Heart right ventricle (tissue), 16 donors: Measurements from ENCODE around the gene NUP54. TPM values are rescaled to one million over a fixed set of nuclear protein-coding genes. Genes with fewer than 3 reads are reported as not detected.

ENCODE experiments used
- ATAC-seq, 8 donors: fragments of 200-7000 bp; cut with Tn5 transposase; one replicate each; pipeline ENCODE4 v1.9.1; 2020; ENCODE audit warnings: mild to moderate bottlenecking in 8 of 8, moderate library complexity in 8 of 8, moderate number of reproducible peaks in 1 of 8
- DNase-seq, 2 donors: peaks; one replicate each; pipeline ENCODE4 v3.0.0-alpha.2; 2020
- H3K27ac ChIP-seq, 10 donors: fragments of 200-600 bp; sonication (generic) in 2 of 10; one replicate each; pipeline versions ENCODE4 v1.5.0 to v1.8.0; 2020 to 2022; ENCODE audit warnings: mild to moderate bottlenecking in 3 of 10
- H3K27me3 ChIP-seq, 7 donors: fragments of 200-600 bp; one replicate each; pipeline ENCODE4 v1.8.0; 2021 to 2022; ENCODE audit warnings: mild to moderate bottlenecking in 2 of 7
- H3K36me3 ChIP-seq, 9 donors: fragments of 200-600 bp; sonication (generic) in 1 of 9; one replicate each; pipeline versions ENCODE4 v1.5.0 to v1.8.0; 2020 to 2022; ENCODE audit warnings: mild to moderate bottlenecking in 2 of 9
- H3K4me1 ChIP-seq, 9 donors: fragments of 200-600 bp; sonication (generic) in 1 of 9; one replicate each; pipeline versions ENCODE4 v1.5.0 to v1.8.0; 2020 to 2022; ENCODE audit warnings: mild to moderate bottlenecking in 4 of 9
- H3K4me3 ChIP-seq, 10 donors: fragments of 200-600 bp; sonication (generic) in 2 of 10; one replicate each; pipeline versions ENCODE4 v1.5.0 to v1.8.0; 2020 to 2022; ENCODE audit warnings: mild to moderate bottlenecking in 7 of 10, moderate library complexity in 2 of 10
- H3K9me3 ChIP-seq, 11 donors: fragments of 200-600 bp in 10 of 11; sonication (generic) in 2 of 11; one replicate each; pipeline versions ENCODE4 v1.5.0 to v1.8.0; 2013 to 2022; ENCODE audit warnings: mild to moderate bottlenecking in 2 of 11, control low read depth in 1 of 11, moderate library complexity in 1 of 11
- CTCF ChIP-seq, 9 donors: fragments of 200-600 bp; sonication (generic) in 2 of 9; IDR thresholded peaks; one replicate each; pipeline versions ENCODE4 v1.5.0 to v1.8.0; 2021 to 2022; ENCODE audit warnings: antibody characterized with exemption in 9 of 9, mild to moderate bottlenecking in 5 of 9, moderate library complexity in 1 of 9
- WGBS, 2 donors: extraction: QIAGEN DNeasy Blood & Tissue Kit; methylation state at CpG; one replicate each; pipeline ENCODE4 v1.1.7; 2013; ENCODE audit warnings: inconsistent platforms in 1 of 2; 5-methylcytosine and 5-hydroxymethylcytosine counted together
- intact Hi-C, 10 donors: fragments of 100-400 bp; cut with DNase I; formaldehyde crosslinking; loops; one replicate each; pipeline versions ENCODE4 v1.11.1 to v1.14.2; 2022
- polyA plus RNA-seq, 2 donors: library from polyadenylated mRNA; stranded (reverse); fragments of 200-250 nt; gene quantifications; one replicate each; pipeline ENCODE4 v1.2.3, GENCODE V29; 2013
- total RNA-seq, 10 donors: library from RNA; stranded (reverse); fragmentation: NEBNext Ultra II Directional in 3 of 10; extraction: Animal tissue kit (Norgen Biotek cat#: 25700) in 3 of 10; gene quantifications; one replicate each; pipeline versions ENCODE4 v1.2.1 to v1.2.4, GENCODE V29; 2021 to 2023
- donor health status: Arrhythmogenic right ventricular cardiomyopathy.
- donor health status: ischemic (EF 13 %, LVEDD 7.1; RV severe dilation, severe dysfunction).
- donor health status: healthy with polysubstance abuse.
- donor health status: DM: no; HTN: yes; CAD: no.
- donor health status: DM: no; HTN: no; CAD: no.
- donor health status: ischemic (EF 25% LVEDD 6.9; RV normal size, moderate dysfunction).
- donor health status: ischemic (EF 25% LVEDD 5.7; RV mildly dilated, moderate dysfunction).
- donor health status: healthy.
- donor health status: DM: yes; HTN: yes; CAD: no.
- donor health status: Ischemic cardiomyopathy.
- donor health status: ischemic (EF 35%, LVEDD 5.7; RV mildly dilated, moderate dysfunction).
- donor health status: nonischemic (EF 11% LVEDD 7.7; RV severe dilation, severe dysfunction).
- donor health status: DM: yes; HTN: yes; CAD: no.
- donor health status: PGD.
- donor health status: ischemic (EF 29% LVEDD 5.4; RV normal size, mild dysfunction).
- donor health status: nonischemic (EF 23%, LVEDD 6.1; RV moderate dilation, normal function).

Gene NUP54
- total and polyA plus RNA-seq, 12 donors: 9.6 to 25.8 (median 18.9) TPM

GRCh38 chr4:76155979-76156378 is 7.8 kb upstream of the NUP54 start:
- no peak for ATAC-seq
- H3K27me3 ChIP-seq: no peaks in the 10 kb centered on the region
- DNase-seq: no peak
- H3K4me1 ChIP-seq: peaks cover 0 to 7% (median 0%) of the 10 kb centered on the region in 9 donors
- H3K27ac ChIP-seq: no peak overlapping the region
- intact Hi-C loops: no loop called here
- H3K9me3 ChIP-seq: no peaks in the 10 kb centered on the region
- 83 to 96% methylated on average over 3 of the region's 3 CpGs for WGBS, 2 donors
- peaks cover 0 to 33% (median 6%) of the 10 kb centered on the region in 9 donors for H3K36me3 ChIP-seq
- no peak for TF ChIP-seq CTCF (IDR thresholded peaks at IDR 0.05)
- H3K4me3 ChIP-seq: no peak overlapping the region

- intact Hi-C loops: no loop called here
Observed at GRCh38 chr4:76153356-76153755, 5.2 kb upstream of the NUP54 start.

GRCh38 chr4:76147454-76148141 is 599 bp downstream of the NUP54 start:
- Histone ChIP-seq H3K9me3 (no peaks in the 10 kb centered on the region), H3K27me3 (no peaks in the 10 kb centered on the region), H3K4me3 (peak overlapping the region; percentile 75 to 98 (median 89)), H3K27ac (peak overlapping the region in 9 of 10 donors; percentile 83 to 97 (median 90)), H3K36me3 (peaks cover 0 to 23% (median 6%) of the 10 kb centered on the region in 9 donors), H3K4me1 (peaks cover 5 to 37% (median 29%) of the 10 kb centered on the region in 9 donors)
- WGBS, 2 donors: 0 to 1% methylated on average over 31 of the region's 31 CpGs
- intact Hi-C loops: loop anchor here in 2 of 10 donors (5.0 kb wide), 3 partner anchors 65 to 155 kb away; partner anchors contain the start of genes SCARB2 (in 1 of the 2) and SDAD1 (in 1 of the 2)
- peak; percentile 46 to 81 (median 68) for ATAC-seq
- TF ChIP-seq CTCF (IDR thresholded peaks at IDR 0.05): no peak
- DNase-seq: peak; percentile 22 to 39

More at GRCh38 chr4:76153356-76153755, 5.2 kb upstream of the NUP54 start:
- Histone ChIP-seq H3K9me3 (no peaks in the 10 kb centered on the region), H3K36me3 (peaks cover 0 to 7% (median 0%) of the 10 kb centered on the region in 9 donors), H3K27me3 (no peaks in the 10 kb centered on the region), H3K4me3 (no peak overlapping the region), H3K27ac (no peak overlapping the region), H3K4me1 (peaks cover 0 to 21% (median 8%) of the 10 kb centered on the region in 9 donors)
- WGBS, 2 donors: 85 to 91% methylated on average over 2 of the region's 2 CpGs
- ATAC-seq: no peak
- TF ChIP-seq CTCF (IDR thresholded peaks at IDR 0.05): no peak
- DNase-seq: no peak

- H3K36me3 ChIP-seq: peaks cover 0 to 53% (median 11%) of the 10 kb centered on the region in 9 donors
- DNase-seq: no peak
- H3K27ac ChIP-seq: no peak overlapping the region
- no peak for ATAC-seq
- TF ChIP-seq CTCF (IDR thresholded peaks at IDR 0.05): no peak
- intact Hi-C loops: no loop called here
- peaks cover 5 to 32% (median 29%) of the 10 kb centered on the region in 9 donors for H3K4me1 ChIP-seq
- H3K9me3 ChIP-seq: no peaks in the 10 kb centered on the region
- H3K4me3 ChIP-seq: no peak overlapping the region
- H3K27me3 ChIP-seq: no peaks in the 10 kb centered on the region
Observed at GRCh38 chr4:76144546-76144945, 3.7 kb downstream of the NUP54 start.
